Astrocyte (in vitro differentiated cells and primary cell): ENCODE measurements around the gene SYT7. TPM values are rescaled to one million over a fixed set of nuclear protein-coding genes. Genes with fewer than 3 reads are reported as not detected.

ENCODE experiments used
- DNase-seq: peaks from one replicate; pipeline ENCODE4 v3.0.0-alpha.2; 2010; ENCODE audit warnings: low read depth
- FAIRE-seq: peaks from 2 replicates; lab custom pipeline; 2011; peaks lifted over from hg19 to GRCh38; lab: Jason Lieb, UNC
- H2AFZ ChIP-seq: 2 replicates; pipeline ENCODE4 v1.6.0; 2012; ENCODE audit warnings: low read depth, low read length, inconsistent platforms
- H3K27ac ChIP-seq: 2 replicates; pipeline ENCODE4 v1.5.1; 2011; ENCODE audit warnings: low read depth, low read length, inconsistent platforms
- H3K27me3 ChIP-seq: 2 replicates; pipeline ENCODE4 v1.6.0; 2011; ENCODE audit warnings: low read length, inconsistent platforms; ENCODE audit not compliant: insufficient read depth
- H3K36me3 ChIP-seq: 2 replicates; pipeline ENCODE4 v1.5.1; 2011; ENCODE audit warnings: low read length, inconsistent platforms; ENCODE audit not compliant: insufficient read depth
- H3K4me1 ChIP-seq: 2 replicates; pipeline ENCODE4 v1.5.1; 2011; ENCODE audit warnings: low read length, inconsistent platforms; ENCODE audit not compliant: insufficient read depth
- H3K4me2 ChIP-seq: 2 replicates; pipeline ENCODE4 v1.6.0; 2012; ENCODE audit warnings: low read length, inconsistent platforms
- H3K4me3 ChIP-seq: 2 replicates; pipeline ENCODE4 v1.5.1; 2011; ENCODE audit warnings: low read depth, mild to moderate bottlenecking, low read length, inconsistent platforms; ENCODE audit not compliant: insufficient read depth
- H3K79me2 ChIP-seq: 2 replicates; pipeline ENCODE4 v1.6.0; 2012; ENCODE audit warnings: mild to moderate bottlenecking, low read length, inconsistent platforms; ENCODE audit not compliant: insufficient read depth
- H3K9ac ChIP-seq: 2 replicates; pipeline ENCODE4 v1.6.0; 2012; ENCODE audit warnings: mild to moderate bottlenecking, low read length, inconsistent platforms
- H3K9me3 ChIP-seq: 2 replicates; pipeline ENCODE4 v1.5.1; 2012; ENCODE audit warnings: low read depth, mild to moderate bottlenecking, low read length, inconsistent platforms; ENCODE audit not compliant: insufficient read depth
- H4K20me1 ChIP-seq: 2 replicates; pipeline ENCODE4 v1.6.0; 2012; ENCODE audit warnings: low read length, inconsistent platforms; ENCODE audit not compliant: insufficient read depth
- H3K27ac Mint-ChIP-seq: one replicate; pipeline ENCODE4 v1.8.0; 2021; ENCODE audit warnings: mild to moderate bottlenecking, mixed read lengths; ENCODE audit not compliant: unreplicated experiment
- H3K27me3 Mint-ChIP-seq: one replicate; pipeline ENCODE4 v1.8.0; 2021; ENCODE audit warnings: low read depth, mixed read lengths; ENCODE audit not compliant: unreplicated experiment
- H3K36me3 Mint-ChIP-seq: one replicate; pipeline ENCODE4 v1.8.0; 2021; ENCODE audit warnings: low read depth, mixed read lengths; ENCODE audit not compliant: unreplicated experiment
- H3K4me1 Mint-ChIP-seq: one replicate; pipeline ENCODE4 v1.8.0; 2021; ENCODE audit warnings: low read depth, mixed read lengths; ENCODE audit not compliant: unreplicated experiment
- H3K4me3 Mint-ChIP-seq: one replicate; pipeline ENCODE4 v1.8.0; 2021; ENCODE audit warnings: mild to moderate bottlenecking, moderate library complexity, mixed read lengths; ENCODE audit not compliant: unreplicated experiment
- H3K9me3 Mint-ChIP-seq: one replicate; pipeline ENCODE4 v1.8.0; 2021; ENCODE audit warnings: mild to moderate bottlenecking, mixed read lengths; ENCODE audit not compliant: unreplicated experiment
- EZH2 ChIP-seq: IDR thresholded peaks from 2 replicates; pipeline ENCODE4 v1.6.1; 2012; ENCODE audit warnings: mild to moderate bottlenecking, low read length, inconsistent platforms; ENCODE audit not compliant: insufficient read depth
- total RNA-seq: library from RNA; stranded (reverse); gene quantifications from 2 replicates; pipeline ENCODE4 v1.2.1, GENCODE V29; 2021
- TF ChIP-seq, protein P1 (sequence below): IDR thresholded peaks from 2 replicates; pipeline ENCODE4 v1.5.1; 2011; ENCODE audit warnings: low read depth, mild to moderate bottlenecking, inconsistent platforms, low read length, moderate library complexity; ENCODE audit not compliant: insufficient read depth

SYT7 gene
- total RNA-seq, 1 donor from 2014 or later = 3.7 TPM

GRCh38 chr11:61498767-61499341 lies 82.0 kb downstream of the SYT7 start:
- Histone ChIP-seq H3K27me3 (peaks cover 10% of the 10 kb centered on the region), H3K27ac (no peak overlapping the region), H3K4me2 (no peak overlapping the region), H3K4me3 (no peak overlapping the region), H4K20me1 (no peaks in the 10 kb centered on the region), H3K79me2 (no peaks in the 10 kb centered on the region), H3K9me3 (no peaks in the 10 kb centered on the region), H3K36me3 (no peaks in the 10 kb centered on the region), H3K9ac (no peak overlapping the region), H3K4me1 (no peaks in the 10 kb centered on the region), H2AFZ (no peak overlapping the region)
- H3K9me3 Mint-ChIP-seq = no peaks in the 10 kb centered on the region
- H3K27ac Mint-ChIP-seq = no peak overlapping the region
- no peak overlapping the region for H3K4me3 Mint-ChIP-seq
- H3K4me1 Mint-ChIP-seq = no peaks in the 10 kb centered on the region
- H3K27me3 Mint-ChIP-seq = peaks cover 43% of the 10 kb centered on the region
- no peaks in the 10 kb centered on the region for H3K36me3 Mint-ChIP-seq
- TF ChIP-seq, protein P1, sequence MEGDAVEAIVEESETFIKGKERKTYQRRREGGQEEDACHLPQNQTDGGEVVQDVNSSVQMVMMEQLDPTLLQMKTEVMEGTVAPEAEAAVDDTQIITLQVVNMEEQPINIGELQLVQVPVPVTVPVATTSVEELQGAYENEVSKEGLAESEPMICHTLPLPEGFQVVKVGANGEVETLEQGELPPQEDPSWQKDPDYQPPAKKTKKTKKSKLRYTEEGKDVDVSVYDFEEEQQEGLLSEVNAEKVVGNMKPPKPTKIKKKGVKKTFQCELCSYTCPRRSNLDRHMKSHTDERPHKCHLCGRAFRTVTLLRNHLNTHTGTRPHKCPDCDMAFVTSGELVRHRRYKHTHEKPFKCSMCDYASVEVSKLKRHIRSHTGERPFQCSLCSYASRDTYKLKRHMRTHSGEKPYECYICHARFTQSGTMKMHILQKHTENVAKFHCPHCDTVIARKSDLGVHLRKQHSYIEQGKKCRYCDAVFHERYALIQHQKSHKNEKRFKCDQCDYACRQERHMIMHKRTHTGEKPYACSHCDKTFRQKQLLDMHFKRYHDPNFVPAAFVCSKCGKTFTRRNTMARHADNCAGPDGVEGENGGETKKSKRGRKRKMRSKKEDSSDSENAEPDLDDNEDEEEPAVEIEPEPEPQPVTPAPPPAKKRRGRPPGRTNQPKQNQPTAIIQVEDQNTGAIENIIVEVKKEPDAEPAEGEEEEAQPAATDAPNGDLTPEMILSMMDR = no peak
- no peak for TF ChIP-seq EZH2
- no peak for FAIRE-seq
- DNase-seq = no peak

DNA sequence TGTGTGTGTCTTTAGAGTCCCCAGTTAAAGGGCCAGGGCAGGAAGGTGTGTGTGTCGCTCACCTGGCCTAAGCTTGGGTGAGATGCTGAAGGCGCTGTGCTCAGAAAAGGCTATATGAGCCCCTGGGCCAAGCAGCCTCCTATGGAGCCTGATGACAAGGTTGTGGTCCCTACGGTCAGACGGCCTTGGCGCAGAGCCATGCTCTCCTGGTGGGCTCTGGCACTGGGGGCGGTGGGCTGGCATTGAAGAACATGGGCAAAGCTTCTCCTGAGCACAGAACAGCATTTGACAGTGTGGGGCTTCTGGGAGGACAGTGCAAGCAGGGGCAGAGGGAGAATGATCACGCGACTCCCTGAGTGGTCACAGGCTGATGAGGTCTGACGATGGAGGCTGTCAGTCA lies 83.0 kb downstream of the SYT7 start:
- Mint-ChIP-seq H3K4me1 (no peaks in the 10 kb centered on the region), H3K27ac (no peak overlapping the region), H3K4me3 (no peak overlapping the region), H3K27me3 (peaks cover 38% of the 10 kb centered on the region), H3K36me3 (no peaks in the 10 kb centered on the region), H3K9me3 (no peaks in the 10 kb centered on the region)
- no peaks in the 10 kb centered on the region for H3K4me1 ChIP-seq
- TF ChIP-seq, protein P1 = no peak
- no peak for TF ChIP-seq EZH2
- H4K20me1 ChIP-seq = no peaks in the 10 kb centered on the region
- H3K9ac ChIP-seq = no peak overlapping the region
- H3K27me3 ChIP-seq = peaks cover 10% of the 10 kb centered on the region
- H2AFZ ChIP-seq = no peak overlapping the region
- H3K4me3 ChIP-seq = no peak overlapping the region
- no peak overlapping the region for H3K27ac ChIP-seq
- no peaks in the 10 kb centered on the region for H3K36me3 ChIP-seq
- no peaks in the 10 kb centered on the region for H3K9me3 ChIP-seq
- DNase-seq = no peak
- FAIRE-seq = no peak
- H3K4me2 ChIP-seq = no peak overlapping the region
- no peaks in the 10 kb centered on the region for H3K79me2 ChIP-seq

DNA sequence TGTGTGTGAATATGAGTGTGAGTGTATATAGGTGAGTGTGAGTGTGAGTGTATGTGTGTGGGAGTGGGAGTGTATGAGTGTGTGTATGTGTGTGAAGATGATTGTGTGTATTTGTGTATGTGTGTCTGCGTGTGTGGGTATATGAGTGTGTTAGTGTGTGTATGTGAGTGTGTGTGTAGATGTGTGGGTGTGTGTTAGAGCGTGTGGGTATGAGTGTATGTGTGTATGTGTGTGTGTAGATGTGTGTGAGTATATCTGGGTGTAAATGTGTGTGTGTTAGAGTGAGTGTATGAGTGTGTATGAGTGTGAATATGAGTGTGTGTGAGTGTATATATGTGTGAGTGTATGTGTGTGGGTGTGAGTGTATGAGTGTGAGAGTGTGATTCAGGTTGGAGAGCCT lies 83.4 kb downstream of the SYT7 start:
- Mint-ChIP-seq H3K36me3 (no peaks in the 10 kb centered on the region), H3K4me3 (no peak overlapping the region), H3K27me3 (peaks cover 35% of the 10 kb centered on the region), H3K4me1 (no peaks in the 10 kb centered on the region), H3K9me3 (no peaks in the 10 kb centered on the region), H3K27ac (no peak overlapping the region)
- Histone ChIP-seq H3K27me3 (peaks cover 10% of the 10 kb centered on the region), H3K4me2 (no peak overlapping the region), H3K79me2 (no peaks in the 10 kb centered on the region), H2AFZ (no peak overlapping the region), H3K4me1 (no peaks in the 10 kb centered on the region), H3K27ac (no peak overlapping the region), H3K36me3 (no peaks in the 10 kb centered on the region), H3K9ac (no peak overlapping the region), H3K4me3 (no peak overlapping the region), H4K20me1 (no peaks in the 10 kb centered on the region), H3K9me3 (no peaks in the 10 kb centered on the region)
- no peak for TF ChIP-seq EZH2
- TF ChIP-seq, protein P1 = no peak
- no peak for DNase-seq
- FAIRE-seq = no peak
